ENCODE results near the gene ZNF532. TPM values are rescaled to one million over a fixed set of nuclear protein-coding genes. Genes with fewer than 3 reads are reported as not detected.

The ZNF532 gene
- total and polyA plus RNA-seq, 8 donors, result 5.7 to 21.2 (median 8.8) TPM

DNA sequence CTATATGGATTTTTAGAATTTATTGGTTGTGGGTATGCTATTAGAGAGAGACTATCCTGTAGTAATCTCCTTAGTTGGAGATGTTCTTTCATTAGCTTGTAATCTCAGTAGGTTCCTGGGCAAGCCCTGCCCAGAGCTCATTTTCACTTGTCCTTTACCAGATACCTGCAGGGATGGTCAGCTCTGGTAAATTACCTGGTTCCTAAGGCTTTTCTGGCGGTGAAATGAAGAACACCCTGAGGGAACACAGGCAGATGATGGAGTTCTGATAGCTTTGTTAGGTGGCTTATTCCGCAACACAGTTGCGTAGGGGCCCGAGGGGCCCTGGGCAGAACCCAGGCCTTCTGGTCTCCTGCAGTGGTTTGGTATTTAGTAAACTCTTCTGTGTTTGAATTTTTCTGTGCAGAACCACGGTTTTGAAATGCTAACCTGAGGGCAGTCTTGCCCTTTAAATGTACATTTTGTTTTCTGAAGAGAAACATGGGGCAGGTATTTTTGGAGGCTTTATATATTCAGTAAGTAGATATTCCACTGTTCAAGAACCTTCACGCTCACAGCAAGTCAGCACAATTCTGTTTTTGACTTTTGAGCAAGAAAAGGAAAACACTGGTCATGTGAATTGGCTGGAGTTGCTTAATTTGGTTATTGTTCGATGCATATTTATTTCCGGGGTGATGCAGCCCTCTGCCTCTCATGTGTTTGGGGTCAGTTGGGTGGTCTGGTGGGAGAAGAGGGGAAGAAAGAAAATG is 22.4 kb downstream of the ZNF532 start:
- DNase-seq (no peak), ATAC-seq (peak in 2 of 4 donors; percentile 50 to 68), FAIRE-seq (no peak)
- Histone ChIP-seq H3K4me1 (no peaks in the 10 kb centered on the region), H3K27ac (peak overlapping the region in 2 of 4 donors; percentile 24 to 28), H3K36me3 (no peaks in the 10 kb centered on the region), H3K27me3 (no peaks in the 10 kb centered on the region), H3K9me3 (no peaks in the 10 kb centered on the region), H3K4me3 (no peak overlapping the region)
- 61 to 67% methylated on average over 8 of the region's 8 CpGs for WGBS, 2 donors
- intact Hi-C loops (cut with DNase I), result no loop called here
- TF ChIP-seq, protein P1, sequence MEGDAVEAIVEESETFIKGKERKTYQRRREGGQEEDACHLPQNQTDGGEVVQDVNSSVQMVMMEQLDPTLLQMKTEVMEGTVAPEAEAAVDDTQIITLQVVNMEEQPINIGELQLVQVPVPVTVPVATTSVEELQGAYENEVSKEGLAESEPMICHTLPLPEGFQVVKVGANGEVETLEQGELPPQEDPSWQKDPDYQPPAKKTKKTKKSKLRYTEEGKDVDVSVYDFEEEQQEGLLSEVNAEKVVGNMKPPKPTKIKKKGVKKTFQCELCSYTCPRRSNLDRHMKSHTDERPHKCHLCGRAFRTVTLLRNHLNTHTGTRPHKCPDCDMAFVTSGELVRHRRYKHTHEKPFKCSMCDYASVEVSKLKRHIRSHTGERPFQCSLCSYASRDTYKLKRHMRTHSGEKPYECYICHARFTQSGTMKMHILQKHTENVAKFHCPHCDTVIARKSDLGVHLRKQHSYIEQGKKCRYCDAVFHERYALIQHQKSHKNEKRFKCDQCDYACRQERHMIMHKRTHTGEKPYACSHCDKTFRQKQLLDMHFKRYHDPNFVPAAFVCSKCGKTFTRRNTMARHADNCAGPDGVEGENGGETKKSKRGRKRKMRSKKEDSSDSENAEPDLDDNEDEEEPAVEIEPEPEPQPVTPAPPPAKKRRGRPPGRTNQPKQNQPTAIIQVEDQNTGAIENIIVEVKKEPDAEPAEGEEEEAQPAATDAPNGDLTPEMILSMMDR (IDR thresholded peaks at IDR 0.05), result no peak

DNA sequence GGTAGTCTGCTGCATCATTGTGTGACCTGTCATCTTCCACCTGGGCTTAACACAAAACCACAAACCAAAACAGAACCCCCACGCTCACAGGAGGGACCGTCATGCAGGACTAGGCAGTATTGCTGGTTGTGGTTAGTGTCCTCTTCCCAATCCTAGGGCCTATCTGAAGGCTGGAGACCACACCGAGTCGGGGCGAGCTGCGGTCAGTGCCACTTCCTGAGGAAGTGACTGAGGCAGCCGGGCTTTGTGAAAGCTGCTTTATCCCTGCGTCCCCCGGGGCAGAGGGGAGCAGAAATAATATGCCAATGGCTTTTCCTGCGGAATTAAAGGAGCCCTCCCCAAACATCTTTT is 22.9 kb downstream of the ZNF532 start:
- H3K4me3 ChIP-seq, result no peak overlapping the region
- TF ChIP-seq, protein P1 (IDR thresholded peaks at IDR 0.05), result no peak
- H3K4me1 ChIP-seq, result no peaks in the 10 kb centered on the region
- WGBS, 2 donors, result 73 to 86% methylated on average over 10 of the region's 10 CpGs
- peak overlapping the region in 2 of 4 donors; percentile 24 to 28 for H3K27ac ChIP-seq
- no peaks in the 10 kb centered on the region for H3K36me3 ChIP-seq
- FAIRE-seq (no peak), ATAC-seq (peak in 2 of 4 donors; percentile 80 to 91), DNase-seq (peak in 1 of 6 donors; percentile 49)
- no peaks in the 10 kb centered on the region for H3K9me3 ChIP-seq
- intact Hi-C loops (cut with DNase I), result no loop called here
- H3K27me3 ChIP-seq, result no peaks in the 10 kb centered on the region

DNA sequence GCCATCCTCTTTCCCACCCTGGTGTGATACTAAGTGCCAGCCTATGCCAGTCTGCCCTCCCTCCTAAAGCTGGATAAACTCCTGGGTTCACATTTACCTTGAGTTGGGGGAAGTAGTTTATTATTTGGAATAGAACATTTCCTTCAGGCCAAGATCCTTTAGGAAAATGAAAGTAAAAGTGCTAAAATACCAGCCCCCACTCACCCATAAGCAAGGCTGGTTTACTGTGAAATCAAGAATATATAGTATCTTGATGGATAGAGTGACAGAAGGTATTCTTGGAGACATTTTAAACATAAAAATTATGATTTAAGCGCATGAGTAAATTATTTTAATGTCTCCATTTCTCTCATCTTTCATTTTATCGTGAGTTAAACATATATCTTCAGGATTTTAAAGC is 27.1 kb downstream of the ZNF532 start:
- Histone ChIP-seq H3K4me1 (no peaks in the 10 kb centered on the region), H3K36me3 (no peaks in the 10 kb centered on the region), H3K4me3 (no peak overlapping the region), H3K27ac (no peak overlapping the region), H3K27me3 (no peaks in the 10 kb centered on the region), H3K9me3 (no peaks in the 10 kb centered on the region)
- ATAC-seq (no peak), DNase-seq (no peak), FAIRE-seq (no peak)
- 93 to 94% methylated on average over 2 of the region's 2 CpGs for WGBS, 2 donors
- intact Hi-C loops (cut with DNase I), result no loop called here
- TF ChIP-seq, protein P1 (IDR thresholded peaks at IDR 0.05), result no peak

DNA sequence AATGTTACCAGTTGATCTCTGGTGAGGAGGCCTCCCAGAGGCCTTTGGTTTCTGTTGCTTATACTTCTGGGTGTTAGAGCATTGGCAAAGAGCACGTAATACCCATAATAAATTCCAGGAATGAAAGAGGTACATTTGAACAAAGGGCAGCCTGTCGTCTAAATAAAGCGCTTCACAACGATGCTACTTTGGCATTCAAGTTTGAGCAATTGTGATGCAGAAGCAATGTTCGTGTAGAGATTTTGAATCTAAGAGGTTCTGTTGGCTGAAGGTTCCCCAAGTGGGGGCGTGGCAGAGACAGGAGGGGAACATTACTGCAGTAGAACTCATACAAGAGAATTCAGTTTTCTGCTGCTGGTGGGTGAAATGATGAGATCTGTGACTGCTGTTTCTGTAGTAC is 27.8 kb downstream of the ZNF532 start:
- no peaks in the 10 kb centered on the region for H3K36me3 ChIP-seq
- no peaks in the 10 kb centered on the region for H3K27me3 ChIP-seq
- DNase-seq, result no peak
- no peaks in the 10 kb centered on the region for H3K4me1 ChIP-seq
- no peak overlapping the region for H3K4me3 ChIP-seq
- H3K27ac ChIP-seq, result no peak overlapping the region
- no peak for ATAC-seq
- TF ChIP-seq, protein P1 (IDR thresholded peaks at IDR 0.05), result no peak
- 80 to 85% methylated on average over 6 of the region's 6 CpGs for WGBS, 2 donors
- intact Hi-C loops (cut with DNase I), result no loop called here
- FAIRE-seq, result no peak
- no peaks in the 10 kb centered on the region for H3K9me3 ChIP-seq

DNA sequence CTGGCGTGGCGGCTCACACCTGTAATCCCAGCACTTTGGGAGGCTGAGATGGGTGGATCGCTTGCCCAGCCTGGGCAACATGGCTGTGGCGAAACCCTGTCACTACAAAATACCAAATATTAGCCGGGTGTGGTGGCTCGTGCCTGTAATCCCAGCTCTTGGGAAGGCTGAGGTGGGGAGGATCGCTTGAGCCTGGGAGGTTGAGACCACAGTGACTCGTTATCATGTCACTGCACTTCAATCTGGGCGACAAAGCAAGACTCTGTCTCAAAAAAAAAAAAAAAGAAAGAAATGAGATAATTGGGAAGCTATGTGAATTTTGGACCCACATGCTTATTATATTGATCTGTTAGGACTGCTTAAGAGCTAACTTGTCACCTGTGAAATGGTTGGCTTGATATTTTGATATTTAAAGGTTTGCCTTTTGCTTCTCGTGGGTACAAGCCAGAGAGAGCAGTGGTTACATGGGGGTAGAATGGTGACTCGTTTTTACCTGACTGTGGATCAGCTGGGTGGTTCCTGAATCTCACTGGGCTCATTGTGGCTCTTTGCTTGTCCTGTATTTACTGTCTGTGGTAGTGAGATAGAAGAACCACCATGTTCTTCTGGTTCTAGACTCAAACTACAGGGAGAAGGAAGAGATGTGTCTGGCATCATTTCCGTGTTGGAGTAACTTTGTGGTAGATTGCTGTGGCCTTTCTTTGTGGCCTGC is 28.9 kb downstream of the ZNF532 start:
- Histone ChIP-seq H3K27me3 (no peaks in the 10 kb centered on the region), H3K4me3 (no peak overlapping the region), H3K9me3 (no peaks in the 10 kb centered on the region), H3K36me3 (no peaks in the 10 kb centered on the region), H3K27ac (no peak overlapping the region), H3K4me1 (no peaks in the 10 kb centered on the region)
- no peak for DNase-seq
- FAIRE-seq, result no peak
- intact Hi-C loops (cut with DNase I), result no loop called here
- TF ChIP-seq, protein P1 (IDR thresholded peaks at IDR 0.05), result no peak
- 86 to 93% methylated on average over 12 of the region's 12 CpGs for WGBS, 2 donors
- no peak for ATAC-seq
